ENCODE results near the gene NR4A3. TPM values are rescaled to one million over a fixed set of nuclear protein-coding genes. Genes with fewer than 3 reads are reported as not detected.

Gene NR4A3
- total RNA-seq, 4 donors from 2014 or later = 0.54 to 2.5 (median 1.0) TPM; not detected in 1

DNA sequence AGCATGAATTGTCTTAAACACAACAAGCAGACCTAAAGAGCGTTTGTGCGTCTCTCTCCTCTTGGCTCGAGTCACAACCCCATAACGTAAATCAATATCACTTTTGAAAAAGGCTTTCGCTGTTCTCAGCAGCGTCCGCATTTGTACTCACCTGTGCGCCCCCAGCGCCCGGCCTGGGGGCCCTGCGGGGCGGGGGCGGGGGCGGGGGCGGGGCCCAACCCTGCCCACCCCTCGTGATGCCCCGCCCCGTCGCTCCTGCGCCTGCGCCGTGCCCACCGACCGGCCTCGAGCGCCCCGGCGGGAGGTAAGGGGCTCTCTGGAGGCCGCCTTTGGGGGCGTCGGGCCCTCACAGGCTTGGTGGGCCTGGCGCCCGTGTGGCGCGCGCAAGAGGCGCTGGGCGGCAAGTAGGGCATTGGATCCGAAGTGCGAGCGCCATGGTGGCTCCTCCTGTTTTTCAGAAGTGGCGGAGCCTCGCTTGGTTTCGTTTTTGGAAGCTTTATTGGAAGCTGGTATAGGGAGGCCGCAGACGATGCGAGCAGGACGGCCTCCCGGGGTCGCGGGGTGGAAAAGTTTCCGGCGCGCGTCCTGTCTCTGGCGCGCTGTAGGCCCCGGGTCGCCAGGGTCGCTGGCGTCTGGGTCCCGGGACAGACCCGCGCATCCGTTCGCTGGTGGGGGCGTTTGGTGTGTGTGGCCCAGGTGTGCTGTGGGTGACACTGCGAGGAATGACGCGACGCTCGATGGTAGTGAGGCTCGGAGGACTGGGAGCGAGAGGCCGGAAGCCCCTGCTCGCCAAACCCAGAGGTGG, 84.9 kb downstream of the NR4A3 start, which contains the start of gene STX17:
Gene STX17 (plus strand): TSS at position 252 of the 805 bp plus-strand sequence. CDS start 8,586 bp downstream, outside the sequence.
- H3K27me3 ChIP-seq = no peaks in the 10 kb centered on the region
- H3K4me3 ChIP-seq = peak within 1 kb of the TSS; percentile 75 to 97 (median 86)
- TF ChIP-seq POLR2A (IDR thresholded peaks at IDR 0.05) = peak; percentile 59 to 64
- TF ChIP-seq, protein P1, sequence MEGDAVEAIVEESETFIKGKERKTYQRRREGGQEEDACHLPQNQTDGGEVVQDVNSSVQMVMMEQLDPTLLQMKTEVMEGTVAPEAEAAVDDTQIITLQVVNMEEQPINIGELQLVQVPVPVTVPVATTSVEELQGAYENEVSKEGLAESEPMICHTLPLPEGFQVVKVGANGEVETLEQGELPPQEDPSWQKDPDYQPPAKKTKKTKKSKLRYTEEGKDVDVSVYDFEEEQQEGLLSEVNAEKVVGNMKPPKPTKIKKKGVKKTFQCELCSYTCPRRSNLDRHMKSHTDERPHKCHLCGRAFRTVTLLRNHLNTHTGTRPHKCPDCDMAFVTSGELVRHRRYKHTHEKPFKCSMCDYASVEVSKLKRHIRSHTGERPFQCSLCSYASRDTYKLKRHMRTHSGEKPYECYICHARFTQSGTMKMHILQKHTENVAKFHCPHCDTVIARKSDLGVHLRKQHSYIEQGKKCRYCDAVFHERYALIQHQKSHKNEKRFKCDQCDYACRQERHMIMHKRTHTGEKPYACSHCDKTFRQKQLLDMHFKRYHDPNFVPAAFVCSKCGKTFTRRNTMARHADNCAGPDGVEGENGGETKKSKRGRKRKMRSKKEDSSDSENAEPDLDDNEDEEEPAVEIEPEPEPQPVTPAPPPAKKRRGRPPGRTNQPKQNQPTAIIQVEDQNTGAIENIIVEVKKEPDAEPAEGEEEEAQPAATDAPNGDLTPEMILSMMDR (IDR thresholded peaks at IDR 0.05) = no peak
- no peaks in the 10 kb centered on the region for H3K4me1 ChIP-seq
- DNase-seq = peak; percentile 81 to 90 (median 89)
- H3K9me3 ChIP-seq = peaks cover 0 to 4% (median 0%) of the 10 kb centered on the region in 4 donors
- H3K27ac ChIP-seq = peak within 1 kb of the TSS; percentile 93 to 97 (median 94)
- peaks cover 0 to 5% (median 0%) of the 10 kb centered on the region in 3 donors for H3K36me3 ChIP-seq

DNA sequence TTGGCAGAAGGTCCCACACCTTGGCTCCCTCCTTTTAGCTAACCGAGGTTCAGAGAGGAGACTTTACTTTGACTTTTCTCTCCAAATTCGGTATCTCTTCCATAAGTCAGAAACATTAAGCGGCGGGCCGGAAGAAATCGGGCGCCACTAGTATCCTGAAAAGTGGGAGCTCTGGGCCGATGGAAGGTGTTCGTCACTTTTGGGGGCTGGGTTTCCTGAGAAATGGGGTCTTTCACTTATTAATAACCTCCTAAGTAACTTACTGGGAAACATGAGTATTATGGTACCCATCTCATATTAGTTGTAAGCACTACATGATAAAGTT, 85.5 kb downstream of the NR4A3 start:
- peak overlapping the region; percentile 93 to 97 (median 94) for H3K27ac ChIP-seq
- H3K9me3 ChIP-seq = peaks cover 0 to 4% (median 0%) of the 10 kb centered on the region in 4 donors
- H3K27me3 ChIP-seq = no peaks in the 10 kb centered on the region
- no peak for DNase-seq
- peak overlapping the region; percentile 75 to 97 (median 86) for H3K4me3 ChIP-seq
- H3K36me3 ChIP-seq = peaks cover 0 to 7% (median 0%) of the 10 kb centered on the region in 3 donors
- TF ChIP-seq POLR2A (IDR thresholded peaks at IDR 0.05) = no peak
- TF ChIP-seq, protein P1 (IDR thresholded peaks at IDR 0.05) = no peak
- H3K4me1 ChIP-seq = no peaks in the 10 kb centered on the region

DNA sequence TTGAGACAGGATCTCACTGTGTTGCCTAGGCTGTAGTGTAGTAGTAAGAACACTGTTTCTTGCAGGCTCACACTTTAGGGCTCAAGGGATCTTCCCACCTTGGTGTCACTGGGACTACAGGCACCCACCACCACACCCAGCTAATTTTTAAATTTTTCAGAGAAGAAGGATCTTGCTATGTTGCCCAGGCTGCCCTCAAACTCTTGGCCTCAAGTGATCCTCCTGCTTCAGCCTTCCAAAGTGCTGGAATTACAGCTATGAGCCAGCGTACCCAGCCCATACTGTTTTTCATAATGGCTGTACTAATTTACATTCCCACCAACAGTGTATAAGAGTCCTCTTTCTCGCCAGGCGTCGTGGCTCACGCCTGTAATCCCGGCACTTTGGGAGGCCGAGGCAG, 89.9 kb downstream of the NR4A3 start:
- TF ChIP-seq, protein P1 (IDR thresholded peaks at IDR 0.05) = no peak
- no peak for TF ChIP-seq POLR2A (IDR thresholded peaks at IDR 0.05)
- no peaks in the 10 kb centered on the region for H3K4me1 ChIP-seq
- peaks cover 0 to 23% (median 0%) of the 10 kb centered on the region in 3 donors for H3K36me3 ChIP-seq
- H3K27me3 ChIP-seq = no peaks in the 10 kb centered on the region
- DNase-seq = no peak
- H3K4me3 ChIP-seq = no peak overlapping the region
- H3K27ac ChIP-seq = no peak overlapping the region
- H3K9me3 ChIP-seq = peaks cover 0 to 2% (median 0%) of the 10 kb centered on the region in 4 donors

Other genes with a start within 250 kb of the NR4A3 start
- 100 to 1,000 TPM in 1 of 4 donors, 10 to 100 TPM in 3; 36.4 to 187 (median 40.7) TPM for gene STX17, start 84.8 kb downstream of the NR4A3 start, total RNA-seq

All from Peyer's patch (tissue), 4 donors.